K562 treated with DMSO at 1 percent for 48 hours (cell line): ENCODE results near the gene ZNF266. TPM values are rescaled to one million over a fixed set of nuclear protein-coding genes. Genes with fewer than 3 reads are reported as not detected.

Source experiments
- total RNA-seq: library from RNA; unstranded; fragments of 300-600 nt; gene quantifications from 2 replicates; pipeline ENCODE4 v1.2.3, GENCODE V29; 2022; ENCODE audit warnings: low replicate concordance; ENCODE audit errors: extremely low read depth

ZNF266 gene
- total RNA-seq = not detected in 2 replicates

GRCh38 chr19:9435279-9436268, at the start of gene ZNF266:
Gene ZNF266, minus strand, starts transcription at chr19:9435573. Its CDS starts 15,484 bp downstream, at chr19:9420089.

GRCh38 chr19:9362905-9363304, 72.5 kb downstream of the ZNF266 start, which contains the start of gene ZNF177:
Gene ZNF177, plus strand, starts transcription at chr19:9363013. Its CDS starts 15,299 bp downstream, at chr19:9378312.

Other genes starting within 250 kb of the ZNF266 start
- not detected in 2 replicates for gene OR7D4, start 216.0 kb downstream of the ZNF266 start, total RNA-seq
- gene OR7E24, start 184.6 kb downstream of the ZNF266 start, total RNA-seq = not detected in 2 replicates
- not detected in 2 replicates for gene ZNF699, start 125.7 kb downstream of the ZNF266 start, total RNA-seq
- gene ZNF559, start 111.4 kb downstream of the ZNF266 start, total RNA-seq = not detected in 2 replicates
- not detected in 2 replicates for gene ZNF177, start 72.6 kb downstream of the ZNF266 start, total RNA-seq
- gene ZNF560, start 63.0 kb upstream of the ZNF266 start, total RNA-seq = not detected in 2 replicates
- gene ZNF426, start 103.1 kb upstream of the ZNF266 start, total RNA-seq = not detected in 2 replicates
- not detected in 2 replicates for gene ZNF121, start 148.9 kb upstream of the ZNF266 start, total RNA-seq
- not detected in 2 replicates for gene ZNF561, start 185.7 kb upstream of the ZNF266 start, total RNA-seq
- not detected in 2 replicates for gene ZNF562, start 239.5 kb upstream of the ZNF266 start, total RNA-seq